OCI-M2 (cell line): ENCODE results near the gene COQ5.
A peak's percentile ranks its signal among the peaks of the same experiment; 100 is the strongest.

ENCODE experiments used
- DNase-seq: peaks from one replicate; lab custom pipeline; 2025; ENCODE audit not compliant: unreplicated experiment; lab: John Stamatoyannopoulos, UW

The COQ5 gene

DNA sequence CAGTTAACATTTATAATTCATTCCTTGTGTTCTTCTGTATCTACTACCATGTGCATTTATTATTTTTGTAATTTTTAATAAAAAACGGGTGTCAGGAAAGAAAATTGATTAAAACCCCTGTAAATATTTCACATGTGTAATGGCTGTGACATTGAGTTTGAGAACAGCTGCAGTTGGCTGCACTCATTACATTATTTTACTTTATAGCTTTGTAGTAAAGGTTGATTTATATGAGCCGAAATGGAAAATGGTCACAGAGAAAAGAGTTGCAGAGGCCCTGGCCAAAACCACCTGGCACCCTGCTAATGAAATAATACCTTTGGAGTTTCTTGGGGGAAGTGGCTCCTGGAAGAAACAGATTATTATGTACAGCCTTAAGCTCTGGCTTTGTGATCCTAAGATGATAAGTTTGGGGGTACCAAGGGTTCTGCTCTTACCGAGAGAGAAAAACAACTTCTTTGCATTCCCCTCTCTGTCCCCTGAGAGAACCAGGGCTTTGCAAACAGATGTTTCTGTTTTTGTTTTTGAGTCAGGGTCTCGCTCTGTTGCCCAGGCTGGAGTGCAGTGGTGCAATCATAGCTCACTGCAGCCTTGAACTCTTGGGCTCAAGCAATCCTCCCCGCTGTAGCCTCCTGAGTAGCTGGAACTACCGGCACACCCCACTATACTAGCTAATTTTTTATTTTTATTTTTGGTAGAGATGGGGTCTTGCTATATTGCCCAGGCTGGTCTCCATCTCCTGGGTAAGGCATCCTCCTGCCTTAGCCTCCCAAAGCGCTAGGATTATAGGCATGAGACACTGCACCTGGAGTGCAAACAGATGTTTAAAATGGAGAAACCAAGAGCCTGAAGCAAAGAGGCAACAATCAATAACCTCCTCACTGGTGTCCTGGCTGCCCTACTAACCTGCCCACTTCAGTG is 42.7 kb downstream of the COQ5 start:
- no peak for DNase-seq

DNA sequence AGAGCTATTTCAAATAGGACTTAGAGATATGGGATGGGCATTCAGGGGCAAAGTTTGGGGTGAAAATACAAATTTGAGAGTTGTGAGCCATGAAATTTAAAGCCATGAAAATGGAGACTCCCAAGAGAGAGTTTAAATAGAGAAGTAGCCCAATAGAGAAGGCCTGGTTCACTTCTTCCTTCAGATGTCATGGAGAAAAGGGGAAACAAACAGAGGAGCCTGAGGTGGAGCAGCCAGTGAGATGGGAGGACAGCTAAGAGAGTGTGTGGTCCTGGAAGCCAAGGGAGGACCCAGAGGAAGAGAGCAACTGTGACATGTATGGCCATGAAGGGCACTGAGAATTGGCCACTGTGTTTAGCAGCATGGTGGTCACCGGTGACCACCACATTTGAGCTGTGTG is 45.3 kb downstream of the COQ5 start:
- no peak for DNase-seq

DNA sequence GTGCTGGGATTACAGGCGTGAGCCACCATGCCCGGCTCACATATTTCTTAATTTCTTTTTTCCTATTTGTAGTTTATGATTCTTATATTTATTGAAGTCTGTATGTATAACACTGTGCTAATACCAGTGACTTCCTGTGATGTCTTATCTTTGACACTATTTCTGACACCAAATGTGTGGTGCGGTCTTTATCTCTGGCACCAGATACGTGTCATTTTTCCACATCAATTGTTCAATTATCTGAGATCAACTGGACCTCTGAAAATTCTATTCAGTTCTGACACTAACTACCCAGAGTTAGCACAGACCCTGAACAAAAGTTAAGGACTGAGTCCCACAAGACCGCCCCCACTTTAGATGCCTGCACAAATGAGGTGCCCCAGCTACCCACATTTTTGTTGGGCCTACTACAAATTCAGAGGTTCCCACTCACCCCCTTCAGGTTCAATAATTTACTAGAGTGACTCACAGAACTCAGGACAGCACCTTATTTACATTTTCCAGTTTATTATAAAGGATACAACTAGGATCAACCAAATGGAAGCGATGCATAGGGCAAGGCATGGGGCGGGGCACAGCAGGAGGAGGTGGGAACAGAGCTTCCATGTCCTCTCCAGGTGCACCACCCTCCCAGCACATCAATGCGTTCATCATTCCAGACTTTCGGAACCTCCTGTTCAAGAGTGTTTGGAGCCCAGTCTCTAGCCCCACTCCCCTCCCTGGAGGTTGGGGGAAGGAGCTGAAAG is 47.8 kb downstream of the COQ5 start:
- no peak for DNase-seq

DNA sequence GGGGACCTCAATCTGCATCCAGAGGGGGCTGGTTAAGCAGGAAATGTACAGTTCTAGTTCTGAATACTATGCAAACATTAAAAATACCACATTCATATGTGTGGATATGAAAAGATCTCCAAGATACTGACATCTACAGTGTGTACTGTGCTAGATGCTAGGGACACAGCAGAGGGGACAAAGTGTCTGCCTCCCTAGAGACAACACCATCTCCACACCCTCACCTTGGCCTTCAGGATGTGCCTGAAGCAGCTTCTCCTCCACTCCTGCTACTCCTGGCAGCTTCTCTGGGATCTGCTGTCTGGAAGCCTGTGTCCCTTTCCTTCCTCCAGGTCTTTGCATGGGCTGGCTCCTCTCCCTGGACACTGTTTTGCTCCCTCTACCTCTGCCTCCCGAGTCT is 48.7 kb downstream of the COQ5 start:
- DNase-seq: no peak

DNA sequence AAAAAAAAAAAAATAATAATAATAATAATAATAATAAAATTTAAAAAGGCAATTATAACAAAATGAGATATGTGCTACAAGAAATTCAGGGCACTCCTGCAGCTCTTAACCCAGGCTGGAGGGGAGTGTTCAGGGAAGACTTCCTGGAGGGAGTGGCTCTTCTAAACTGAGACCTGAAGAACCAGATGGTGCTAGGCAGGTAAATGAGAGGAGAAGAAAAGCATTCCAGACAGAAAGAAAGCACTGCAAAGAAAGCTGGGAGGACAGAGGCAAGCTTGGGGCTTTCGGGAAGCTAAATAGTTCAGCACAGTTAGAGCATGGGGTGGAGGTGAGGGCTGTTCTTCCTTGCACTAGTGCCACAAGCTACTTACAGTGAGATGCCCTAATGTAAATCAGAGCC is 49.5 kb downstream of the COQ5 start:
- no peak for DNase-seq

DNA sequence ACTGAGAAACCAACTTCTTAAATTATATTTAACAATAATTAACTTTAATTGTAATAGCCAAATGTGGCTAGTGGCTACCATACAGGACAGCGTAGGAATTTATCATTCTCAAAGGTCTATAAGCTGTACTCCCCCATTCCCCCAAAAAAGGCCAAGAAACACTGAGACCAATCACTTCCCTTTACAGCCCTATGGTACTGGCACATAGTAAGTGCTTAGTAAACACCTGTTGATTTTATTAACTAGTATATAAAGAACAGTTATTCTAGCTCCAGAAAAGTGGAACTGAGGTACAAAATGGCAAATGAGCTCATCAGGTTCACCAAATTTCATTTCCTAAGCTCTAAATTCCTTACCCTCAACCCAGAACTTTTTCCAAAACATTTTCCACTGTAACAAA is 53.3 kb downstream of the COQ5 start:
- no peak for DNase-seq

DNA sequence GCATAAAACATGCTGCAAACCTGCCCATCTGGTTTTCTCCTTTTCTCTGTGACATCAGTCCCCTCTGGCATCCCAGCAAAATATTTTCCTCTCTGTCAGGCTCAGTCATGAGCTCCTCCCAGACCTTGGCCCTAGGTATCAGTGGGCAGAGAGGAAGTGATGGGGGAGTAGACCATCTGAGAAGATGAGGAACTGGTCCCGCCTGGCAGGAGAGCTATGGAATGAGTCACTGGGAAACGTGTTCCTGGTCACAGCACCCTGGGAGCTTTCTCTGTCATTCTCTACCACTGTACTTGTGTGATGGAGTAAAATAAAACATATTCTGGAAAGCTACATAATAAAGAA is 54.4 kb downstream of the COQ5 start:
- DNase-seq: no peak

DNA sequence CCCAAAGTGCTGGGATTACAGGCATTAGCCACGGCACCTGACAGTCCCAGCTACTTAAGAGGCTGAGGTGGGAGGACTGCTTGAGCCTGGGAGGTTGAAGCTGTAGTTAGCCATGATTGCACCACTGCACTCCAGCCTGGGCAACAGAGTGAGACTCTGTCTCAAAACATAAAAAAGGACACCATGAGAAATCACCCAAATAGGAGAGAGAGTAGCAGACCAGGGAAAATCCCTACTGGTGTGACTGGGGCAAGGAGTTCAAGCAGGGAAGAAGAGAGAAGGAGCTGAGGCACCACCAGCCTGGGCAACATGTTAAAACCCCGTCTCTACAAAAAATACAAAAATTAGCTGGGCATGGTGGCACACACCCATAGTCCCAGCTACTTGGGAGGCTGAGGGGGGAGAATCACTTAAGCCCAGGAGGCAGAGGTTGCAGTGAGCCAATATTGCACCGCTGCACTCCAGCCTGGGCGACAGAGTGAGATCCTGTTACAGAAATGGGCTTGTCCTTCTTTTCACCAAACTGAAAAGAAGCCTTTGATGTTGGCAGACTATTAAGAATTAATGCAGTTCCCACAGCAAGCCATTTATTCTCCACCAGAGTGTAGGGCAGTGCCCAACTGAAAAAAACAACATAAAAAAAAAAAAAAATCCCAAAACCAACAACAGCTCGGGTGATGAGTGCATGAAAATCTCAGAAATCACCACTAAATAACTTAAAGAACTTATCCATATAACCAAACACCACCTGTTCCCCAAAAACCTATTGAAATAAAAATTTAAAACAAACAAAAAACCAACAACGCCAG is 54.9 kb downstream of the COQ5 start:
- no peak for DNase-seq

DNA sequence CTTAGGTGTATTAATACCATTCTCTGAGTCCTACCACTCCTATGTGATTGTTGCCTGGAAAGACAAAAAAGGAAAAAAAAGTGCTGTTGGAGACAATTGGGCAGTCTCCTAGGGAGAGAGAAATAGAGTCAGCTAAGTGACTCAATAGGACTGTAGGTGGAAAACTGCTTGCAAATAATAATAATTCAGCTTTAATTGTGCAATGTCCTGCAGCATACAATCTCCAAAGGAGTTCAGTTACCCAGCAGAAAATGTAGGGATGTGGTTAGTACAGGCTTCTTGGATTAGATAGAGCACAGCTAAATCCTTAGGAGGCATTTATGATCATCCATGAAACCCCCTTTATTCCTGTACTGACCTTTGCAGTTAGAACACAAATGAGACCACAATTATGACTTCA is 56.4 kb downstream of the COQ5 start:
- DNase-seq: no peak

DNA sequence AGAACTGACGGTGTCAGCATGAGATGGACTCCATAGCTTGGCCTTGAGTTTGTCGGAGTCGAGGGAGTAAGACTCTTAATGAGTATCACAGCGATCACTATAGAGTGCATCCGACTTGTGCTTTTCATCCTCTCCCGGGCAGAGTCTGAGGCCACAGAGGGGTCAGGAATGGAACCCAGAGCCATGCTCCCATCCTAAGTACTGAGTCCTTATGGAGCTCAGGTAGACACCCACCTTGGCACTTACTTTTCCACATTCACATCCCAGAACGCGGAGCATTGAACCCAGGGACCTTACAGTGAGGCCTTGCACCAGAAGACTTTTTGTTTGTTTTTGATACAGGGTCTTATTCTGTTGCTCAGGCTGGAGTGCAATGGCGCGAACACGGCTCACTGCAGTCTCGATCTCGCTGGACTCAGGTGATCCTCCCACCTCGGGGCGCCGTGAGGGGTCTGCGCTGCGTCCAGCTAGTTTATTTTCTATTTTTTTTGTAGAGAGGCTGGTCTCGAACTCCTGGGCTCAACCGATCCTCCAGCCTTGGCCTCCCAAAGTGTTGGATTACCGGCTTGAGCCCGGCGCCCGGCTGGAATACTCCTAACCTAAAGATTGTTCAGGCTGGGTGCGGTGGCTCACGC is 58.7 kb downstream of the COQ5 start:
- DNase-seq: no peak

DNA sequence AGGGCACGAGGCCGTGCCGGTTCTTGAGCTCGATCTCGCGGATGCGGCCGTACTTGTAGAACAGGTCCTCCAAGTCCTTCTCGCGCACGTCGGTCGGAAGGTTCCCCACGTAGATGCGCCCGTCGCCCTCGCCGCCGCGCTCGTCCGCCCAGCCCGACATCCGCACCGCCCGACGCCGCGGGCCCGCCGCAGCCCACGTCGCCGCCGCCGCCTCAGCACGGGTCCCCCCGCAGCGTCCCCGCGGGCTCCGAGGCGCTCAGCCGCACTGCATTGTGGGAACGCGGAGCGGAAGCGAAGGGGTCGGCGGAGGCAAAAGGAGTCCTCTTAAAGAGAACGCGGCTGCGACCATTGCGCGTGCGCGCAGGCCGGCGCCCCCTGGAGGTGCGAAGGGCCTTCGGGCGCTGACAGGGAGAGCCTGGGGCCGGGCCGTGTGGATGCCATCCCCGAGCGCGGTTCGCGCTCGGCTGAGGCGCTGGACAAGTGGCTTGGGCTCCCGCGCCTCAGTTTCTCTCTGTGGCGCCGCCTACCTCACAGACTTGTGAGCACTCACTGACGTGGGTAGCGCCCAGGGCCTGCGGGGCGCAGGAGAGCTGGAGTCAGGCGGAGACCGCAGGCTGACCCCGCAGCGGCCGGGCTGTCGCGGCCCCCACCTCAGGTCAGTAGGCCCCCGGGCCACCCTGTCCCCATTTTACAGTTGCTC is 59.4 kb downstream of the COQ5 start, which contains the start of gene SRSF9:
TSS of gene SRSF9 (minus strand) at position 299 of the 700 bp plus-strand sequence. CDS start at position 160, 139 bp downstream.
- DNase-seq: peak; percentile 68

DNA sequence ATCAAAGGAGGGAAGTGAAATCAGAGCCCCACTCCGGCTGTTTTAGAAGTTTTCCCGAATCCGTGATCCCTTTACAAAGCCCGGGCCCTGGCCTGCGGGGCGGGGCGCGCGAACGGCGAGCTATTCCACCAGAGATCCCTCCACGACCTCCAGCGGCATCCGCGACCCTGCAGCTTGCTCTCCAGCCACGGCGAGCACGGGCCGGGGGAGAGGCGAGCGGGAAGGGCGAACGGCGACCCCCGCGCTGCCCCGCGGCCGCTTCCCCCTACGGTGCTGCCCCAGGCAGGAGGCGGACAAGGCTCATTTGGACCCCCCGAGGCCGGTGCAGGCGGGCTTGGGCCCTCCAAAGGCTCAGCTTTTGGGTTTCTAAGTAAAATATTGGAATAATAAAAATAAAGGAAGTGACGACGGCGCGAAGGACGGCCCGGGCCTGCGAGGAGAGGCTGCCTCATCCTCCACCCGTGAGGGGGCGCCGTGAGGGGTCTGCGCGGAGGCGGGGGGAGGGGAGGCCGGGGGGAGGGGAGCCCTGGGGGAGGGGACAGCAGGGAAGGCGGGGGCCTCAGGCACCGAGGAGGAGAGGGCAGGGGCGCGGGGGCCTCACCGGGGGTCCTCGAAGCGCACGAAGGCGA is 60.0 kb downstream of the COQ5 start:
- no peak for DNase-seq

DNA sequence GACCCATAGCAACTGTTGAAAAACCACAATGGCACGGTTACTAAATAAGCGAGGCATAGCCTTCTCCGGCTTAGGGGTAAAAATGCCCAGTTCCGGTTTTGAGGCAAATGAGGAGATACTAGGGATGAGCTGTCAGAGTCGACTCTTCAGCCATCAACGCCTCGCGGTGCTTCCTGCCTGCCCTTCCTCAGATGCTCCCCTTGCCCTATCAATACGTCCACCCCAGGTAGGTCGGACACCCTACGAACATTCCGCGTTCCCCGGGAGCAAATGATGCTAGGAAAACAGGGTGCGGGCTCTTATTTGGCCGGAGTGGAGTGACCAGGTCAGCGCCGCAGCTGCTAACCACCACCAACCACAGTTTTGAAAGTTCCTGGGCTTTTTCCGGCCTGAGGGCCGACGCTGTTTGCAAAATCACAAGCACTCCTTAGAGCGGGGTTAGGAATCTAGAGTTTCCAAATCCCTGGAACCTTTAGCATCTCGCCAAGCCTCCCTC is 60.6 kb downstream of the COQ5 start:
- DNase-seq: no peak

DNA sequence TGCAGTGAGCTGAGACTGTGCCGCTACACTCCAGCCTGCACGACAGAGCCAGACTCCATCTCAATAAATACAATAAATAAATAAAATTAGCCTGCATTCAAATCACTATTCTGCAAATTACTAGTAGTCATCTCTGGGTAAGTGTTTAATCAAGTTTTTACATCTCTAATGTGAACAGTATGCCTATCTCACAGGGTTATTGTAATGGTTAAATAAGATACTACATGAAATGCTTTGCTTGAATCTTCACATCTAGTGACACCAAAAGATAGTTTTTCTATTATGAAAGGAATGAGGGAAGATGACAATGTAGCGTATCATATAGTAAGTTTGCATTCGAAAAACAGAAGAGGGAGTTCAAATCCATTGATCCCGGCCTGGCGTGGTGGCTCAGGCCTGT is 61.5 kb downstream of the COQ5 start:
- no peak for DNase-seq

DNA sequence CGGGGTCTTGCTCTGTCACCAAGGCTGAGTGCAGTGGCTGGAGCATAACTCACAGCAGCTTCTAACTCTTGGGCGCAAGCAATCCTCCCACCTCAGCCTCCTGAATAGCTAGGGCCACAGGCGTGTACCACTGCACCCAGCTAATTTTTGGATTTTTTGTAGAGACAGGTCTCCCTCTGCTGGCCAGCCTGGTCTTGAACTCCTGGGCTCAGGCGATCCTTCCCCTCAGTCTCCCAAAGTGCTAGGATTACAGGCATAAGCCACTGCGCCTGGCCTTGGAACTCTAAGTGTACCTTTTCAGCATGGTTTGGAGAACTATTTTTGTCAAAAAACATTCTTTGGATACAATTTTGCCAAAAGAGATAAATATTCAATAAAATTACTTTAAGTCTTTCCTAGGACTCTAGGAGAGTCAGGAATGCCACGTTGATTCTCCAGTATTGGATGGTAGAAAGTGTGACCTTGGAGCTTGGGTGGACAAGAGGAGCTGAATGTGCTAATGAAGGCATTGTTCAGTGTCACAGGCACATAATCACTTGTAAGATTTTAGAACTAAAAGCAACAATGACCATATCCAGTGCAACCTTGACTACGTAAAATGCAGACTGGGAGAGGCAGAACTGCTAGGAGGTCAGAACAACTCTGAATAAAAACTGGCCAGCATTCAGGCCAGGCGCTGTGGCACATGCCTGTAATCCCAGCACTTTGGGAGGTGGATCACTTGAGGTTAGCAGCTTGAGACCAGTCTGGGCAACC is 62.2 kb downstream of the COQ5 start:
- DNase-seq: no peak

DNA sequence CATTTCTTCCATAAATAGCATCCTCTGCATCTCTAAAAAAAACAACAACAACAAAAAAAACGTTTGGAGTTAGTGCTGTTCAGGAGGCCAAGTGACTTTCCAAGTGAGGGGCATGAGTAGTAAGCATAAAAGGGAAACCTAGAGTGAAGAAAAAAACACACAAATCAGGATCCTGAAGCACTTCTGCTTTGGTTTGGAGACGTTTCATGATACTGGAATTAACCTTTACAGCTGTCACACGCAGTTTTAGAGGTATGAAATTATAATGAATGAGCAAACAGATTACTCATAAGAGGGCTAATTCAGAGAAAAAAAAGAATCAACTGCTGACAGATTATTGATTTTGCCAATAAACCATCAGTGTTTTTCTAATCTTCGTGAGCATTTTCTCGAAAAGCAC is 63.2 kb downstream of the COQ5 start:
- no peak for DNase-seq

DNA sequence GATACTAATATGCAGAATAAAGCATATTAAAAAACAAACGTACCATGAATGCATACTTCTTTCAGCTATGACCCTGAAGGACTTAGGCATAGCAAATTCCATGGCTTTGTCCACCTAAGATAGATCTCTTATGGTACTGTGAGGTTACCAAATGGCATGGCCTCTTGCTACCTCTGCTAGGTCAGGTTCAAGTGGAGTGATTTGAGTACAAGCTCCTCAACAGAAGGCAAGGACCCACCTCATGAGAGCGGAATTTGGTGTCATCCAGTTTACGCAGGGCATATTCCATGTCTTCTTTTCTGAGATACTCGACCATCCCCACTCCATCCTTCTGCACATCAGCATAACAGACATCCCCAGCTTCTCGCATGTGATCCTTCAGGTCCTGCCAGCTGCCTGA is 65.2 kb downstream of the COQ5 start:
- no peak for DNase-seq

DNA sequence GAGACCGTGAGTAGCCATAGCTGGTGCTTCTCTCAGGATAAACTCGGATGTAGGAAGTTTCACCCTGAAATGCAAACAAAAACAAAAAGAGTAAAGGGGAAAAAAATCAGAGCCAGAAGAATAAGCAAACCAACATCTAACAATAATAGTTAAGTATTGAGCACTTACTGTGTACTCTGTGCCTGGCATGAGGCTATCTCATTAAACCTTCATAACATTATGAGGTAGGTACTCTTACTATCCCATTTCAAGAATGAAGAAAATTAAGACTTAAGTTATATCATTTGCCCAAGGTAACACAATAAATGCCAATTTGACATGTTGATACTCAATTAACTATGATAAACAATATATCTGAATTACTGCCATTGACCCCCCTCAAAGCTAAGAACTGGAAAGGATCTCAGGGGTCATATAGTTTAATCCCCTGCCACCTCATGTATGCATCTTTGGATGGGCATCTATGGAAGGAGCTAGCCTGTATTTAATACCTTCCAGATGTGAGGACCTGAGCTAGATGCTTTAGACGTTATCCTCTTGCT is 66.8 kb downstream of the COQ5 start:
- no peak for DNase-seq

DNA sequence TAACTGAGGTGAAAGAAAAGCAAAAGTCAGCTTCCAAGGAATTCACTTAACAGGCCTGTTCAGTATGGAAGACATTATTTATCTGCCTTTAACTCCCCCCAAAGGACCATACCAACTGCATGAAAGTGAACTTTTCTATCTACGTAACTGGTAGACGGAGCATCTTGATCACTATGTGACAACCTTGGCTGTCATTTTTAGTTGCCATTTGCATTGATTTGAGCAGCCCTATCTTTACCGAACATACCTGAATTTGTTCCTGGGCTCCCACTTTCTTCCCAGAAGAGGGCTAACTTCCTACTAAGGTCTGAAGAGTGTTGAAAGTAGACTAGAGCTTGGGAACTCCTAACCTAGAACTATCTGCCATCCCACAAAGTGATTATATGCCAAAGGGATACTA is 68.8 kb downstream of the COQ5 start:
- no peak for DNase-seq
